ENCODE data around the gene NT5DC1. TPM values are rescaled to one million over a fixed set of nuclear protein-coding genes. Genes with fewer than 3 reads are reported as not detected.

The NT5DC1 gene
- total RNA-seq, 1 experiment from 2014 or later: 63.7 TPM

GRCh38 chr6:116205281-116205680 is 104.6 kb downstream of the NT5DC1 start:
- no peaks in the 10 kb centered on the region for H3K36me3 ChIP-seq (ENCODE audit: control insufficient read depth in 1 of 2, insufficient read depth in 2 of 2, low read length in 2 of 2)
- BruUV-seq (replicated peaks): no TSS peak
- DNase-seq (ENCODE audit: low read depth, low spot score): no peak
- intact Hi-C loops (cut with micrococcal nuclease): no loop called here
- CTCF ChIA-PET: interaction anchor here (2.4 kb wide), 1 partner anchor 12 kb away, joined by 12 read pairs; no protein-coding TSS in a partner anchor
- no peak for ATAC-seq
- no peak overlapping the region for H3K4me2 ChIP-seq (ENCODE audit: low read length)
- H3K9me3 ChIP-seq (ENCODE audit: control insufficient read depth in 1 of 2, insufficient read depth in 1 of 2, low read depth in 1 of 2, low read length in 2 of 2): no peaks in the 10 kb centered on the region
- H2AFZ ChIP-seq (ENCODE audit: low read depth, low read length, poor library complexity, severe bottlenecking): no peak overlapping the region
- no peaks in the 10 kb centered on the region for H3K27me3 ChIP-seq (ENCODE audit: insufficient read depth, low read length)
- TF ChIP-seq, protein P1, sequence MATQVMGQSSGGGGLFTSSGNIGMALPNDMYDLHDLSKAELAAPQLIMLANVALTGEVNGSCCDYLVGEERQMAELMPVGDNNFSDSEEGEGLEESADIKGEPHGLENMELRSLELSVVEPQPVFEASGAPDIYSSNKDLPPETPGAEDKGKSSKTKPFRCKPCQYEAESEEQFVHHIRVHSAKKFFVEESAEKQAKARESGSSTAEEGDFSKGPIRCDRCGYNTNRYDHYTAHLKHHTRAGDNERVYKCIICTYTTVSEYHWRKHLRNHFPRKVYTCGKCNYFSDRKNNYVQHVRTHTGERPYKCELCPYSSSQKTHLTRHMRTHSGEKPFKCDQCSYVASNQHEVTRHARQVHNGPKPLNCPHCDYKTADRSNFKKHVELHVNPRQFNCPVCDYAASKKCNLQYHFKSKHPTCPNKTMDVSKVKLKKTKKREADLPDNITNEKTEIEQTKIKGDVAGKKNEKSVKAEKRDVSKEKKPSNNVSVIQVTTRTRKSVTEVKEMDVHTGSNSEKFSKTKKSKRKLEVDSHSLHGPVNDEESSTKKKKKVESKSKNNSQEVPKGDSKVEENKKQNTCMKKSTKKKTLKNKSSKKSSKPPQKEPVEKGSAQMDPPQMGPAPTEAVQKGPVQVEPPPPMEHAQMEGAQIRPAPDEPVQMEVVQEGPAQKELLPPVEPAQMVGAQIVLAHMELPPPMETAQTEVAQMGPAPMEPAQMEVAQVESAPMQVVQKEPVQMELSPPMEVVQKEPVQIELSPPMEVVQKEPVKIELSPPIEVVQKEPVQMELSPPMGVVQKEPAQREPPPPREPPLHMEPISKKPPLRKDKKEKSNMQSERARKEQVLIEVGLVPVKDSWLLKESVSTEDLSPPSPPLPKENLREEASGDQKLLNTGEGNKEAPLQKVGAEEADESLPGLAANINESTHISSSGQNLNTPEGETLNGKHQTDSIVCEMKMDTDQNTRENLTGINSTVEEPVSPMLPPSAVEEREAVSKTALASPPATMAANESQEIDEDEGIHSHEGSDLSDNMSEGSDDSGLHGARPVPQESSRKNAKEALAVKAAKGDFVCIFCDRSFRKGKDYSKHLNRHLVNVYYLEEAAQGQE (IDR thresholded peaks at IDR 0.05; ENCODE audit: low read depth): no peak
- TF ChIP-seq ATF3 (IDR thresholded peaks at IDR 0.05) (no peak), ZFX (IDR thresholded peaks at IDR 0.05) (no peak), POLR2AphosphoS5 (IDR thresholded peaks at IDR 0.05; ENCODE audit: low read depth, low read length) (no peak)
- TF ChIP-seq, protein P2, sequence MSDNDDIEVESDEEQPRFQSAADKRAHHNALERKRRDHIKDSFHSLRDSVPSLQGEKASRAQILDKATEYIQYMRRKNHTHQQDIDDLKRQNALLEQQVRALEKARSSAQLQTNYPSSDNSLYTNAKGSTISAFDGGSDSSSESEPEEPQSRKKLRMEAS (IDR thresholded peaks at IDR 0.05): no peak
- no peaks in the 10 kb centered on the region for H3K9me2 ChIP-seq (ENCODE audit: insufficient read depth)
- no peak overlapping the region for H3K27ac ChIP-seq (ENCODE audit: low read depth, low read length)
- H3K4me3 ChIP-seq (replicated peaks in 1 of 2; ENCODE audit: low read depth in 1 of 2, low read length in 2 of 2): no peak overlapping the region
- H3K79me2 ChIP-seq (ENCODE audit: insufficient read depth, low read length): no peaks in the 10 kb centered on the region
- POLR2A ChIA-PET: no interaction called here
- RAD21 ChIA-PET (ENCODE audit: low non-redundant PET in 1 of 2, low total read pairs in 2 of 2, uncharacterized antibody in 2 of 2, unreplicated experiment in 2 of 2): no interaction called here
- H4K20me1 ChIP-seq (ENCODE audit: insufficient read depth): no peaks in the 10 kb centered on the region
- H3K9ac ChIP-seq (ENCODE audit: low read length): no peak overlapping the region
- H3K4me1 ChIP-seq (ENCODE audit: control insufficient read depth in 1 of 2, insufficient read depth in 2 of 2, low read length in 2 of 2): peaks cover 1 to 2% of the 10 kb centered on the region in 2 experiments; a peak in 3 of 4 replicates
